GM12878 (cell line): ENCODE data around the gene CYP24A1. TPM values are rescaled to one million over a fixed set of nuclear protein-coding genes. Genes with fewer than 3 reads are reported as not detected.

Experiments
- ATAC-seq: fragments of 200-7000 bp; cut with Tn5 transposase; 3 replicates; pipeline ENCODE4 v1.9.1; 2020; ENCODE audit warnings: mild to moderate bottlenecking, moderate library complexity
- BruUV-seq: library from RNA; stranded (reverse); fragments of 400-500 nt; replicated peaks from 2 replicates; lab custom pipeline; 2021; lab: Mats Ljungman, UMichigan
- CTCF ChIA-PET: fragments of 300-600 bp; sonication (Branson Sonifier 250); formaldehyde crosslinking; extraction: SDS; loops from one replicate; lab custom pipeline; 2021; ENCODE audit warnings: inconsistent platforms; lab: Yijun Ruan, JAX
- POLR2A ChIA-PET: fragments of 350-600 bp; formaldehyde crosslinking; extraction: SDS; loops from one replicate; lab custom pipeline; 2021; ENCODE audit warnings: inconsistent platforms; lab: Charles Lee
- RAD21 ChIA-PET: fragments of 300-600 bp; sonication (Branson Sonifier 250); formaldehyde crosslinking; loops from one replicate; lab custom pipeline; 2023; ENCODE audit warnings: antibody characterized with exemption; ENCODE audit not compliant: unreplicated experiment; lab: Charles Lee
- SMC1A ChIA-PET: fragments of 300-600 bp; sonication (Branson Sonifier 250); formaldehyde crosslinking; loops from one replicate; lab custom pipeline; 2023; ENCODE audit not compliant: unreplicated experiment, uncharacterized antibody; lab: Charles Lee
- DNase-seq: peaks from one replicate; pipeline ENCODE4 v3.0.0-alpha.2; 2011; ENCODE audit warnings: low read depth, low spot score
- FAIRE-seq: peaks from 3 replicates; lab custom pipeline; 2011; peaks lifted over from hg19 to GRCh38; lab: Jason Lieb, UNC
- H2AFZ ChIP-seq: 2 replicates; pipeline ENCODE4 v1.6.0; 2011; ENCODE audit warnings: low read depth, low read length, control low read depth; ENCODE audit not compliant: control insufficient read depth
- H3K27ac ChIP-seq: 2 replicates; pipeline ENCODE4 v1.5.1; 2011; ENCODE audit warnings: control low read depth; ENCODE audit not compliant: control insufficient read depth, insufficient read depth
- H3K27me3 ChIP-seq, 2 experiments: replicated peaks in 1 of 2; 2 replicates each; pipeline versions ENCODE4 v1.6.0 to v1.6.1; 2011; ENCODE audit warnings: low read length in 1 of 2; ENCODE audit not compliant: control insufficient read depth in 2 of 2, insufficient read depth in 2 of 2
- H3K36me3 ChIP-seq, 2 experiments: 2 replicates each; pipeline ENCODE4 v1.5.1; 2011; ENCODE audit warnings: low read length in 1 of 2; ENCODE audit not compliant: control insufficient read depth in 2 of 2, insufficient read depth in 2 of 2
- H3K4me1 ChIP-seq: 2 replicates; pipeline ENCODE4 v1.6.1; 2011; ENCODE audit warnings: mild to moderate bottlenecking, low read length, moderate library complexity, mixed read lengths; ENCODE audit not compliant: control insufficient read depth, insufficient read depth
- H3K4me2 ChIP-seq: 2 replicates; pipeline ENCODE4 v1.6.0; 2011; ENCODE audit warnings: control low read depth; ENCODE audit not compliant: control insufficient read depth, insufficient read depth
- H3K4me3 ChIP-seq: fragments of 200-600 bp; sonication (generic); 2 replicates; pipeline ENCODE4 v1.5.1; 2016
- H3K79me2 ChIP-seq: 2 replicates; pipeline ENCODE4 v1.6.0; 2011; ENCODE audit warnings: low read length; ENCODE audit not compliant: control insufficient read depth, insufficient read depth
- H3K9ac ChIP-seq: 2 replicates; pipeline ENCODE4 v1.8.0; 2011; ENCODE audit warnings: low read length, control low read depth, mixed read lengths; ENCODE audit not compliant: control insufficient read depth, insufficient read depth
- H3K9me3 ChIP-seq: replicated peaks from 3 replicates; pipeline ENCODE4 v1.5.1; 2011; ENCODE audit warnings: mild to moderate bottlenecking, low read length; ENCODE audit not compliant: control insufficient read depth, insufficient read depth
- H4K20me1 ChIP-seq: 2 replicates; pipeline ENCODE4 v1.6.0; 2011; ENCODE audit not compliant: control insufficient read depth, insufficient read depth
- ETV6 ChIP-seq, 2 experiments: fragments of 450-650 bp in 1 of 2; IDR thresholded peaks in 1 of 2; conservative IDR thresholded peaks in 1 of 2; 2 replicates each; pipeline ENCODE4 v1.6.1; 2014; ENCODE audit warnings: antibody characterized with exemption in 1 of 2, borderline replicate concordance in 1 of 2, low read depth in 1 of 2, mild to moderate bottlenecking in 1 of 2, moderate library complexity in 1 of 2
- NFXL1 ChIP-seq: fragments of 450-650 bp; IDR thresholded peaks from 2 replicates; pipeline ENCODE4 v1.6.1; 2017; ENCODE audit warnings: antibody characterized with exemption, mild to moderate bottlenecking, borderline replicate concordance
- RCOR1 ChIP-seq: conservative IDR thresholded peaks from 2 replicates; pipeline ENCODE4 v1.6.1; 2012; ENCODE audit warnings: low read depth, low read length, improper control_type of control experiment
- SREBF2 ChIP-seq: IDR thresholded peaks from 2 replicates; pipeline ENCODE4 v1.6.1; 2012; ENCODE audit warnings: mild to moderate bottlenecking, low read length
- SUPT20H ChIP-seq: IDR thresholded peaks from 2 replicates; pipeline ENCODE4 v1.6.1; 2011; ENCODE audit warnings: low read depth, mild to moderate bottlenecking, low read length, moderate library complexity, borderline replicate concordance; ENCODE audit not compliant: control insufficient read depth
- TARDBP ChIP-seq: IDR thresholded peaks from 2 replicates; pipeline ENCODE4 v1.6.1; 2016; ENCODE audit warnings: borderline replicate concordance
- ZBTB40 ChIP-seq: fragments of 450-650 bp; IDR thresholded peaks from 2 replicates; pipeline ENCODE4 v1.6.1; 2016; ENCODE audit warnings: mild to moderate bottlenecking, moderate library complexity, borderline replicate concordance
- WGBS: methylation state at CpG from one replicate; pipeline ENCODE4 v1.1.6; 2016; ENCODE audit warnings: low lambda C conversion rate; ENCODE audit not compliant: insufficient replicate concordance, insufficient coverage; ENCODE audit errors: missing lambda C conversion rate; 5-methylcytosine and 5-hydroxymethylcytosine counted together
- in situ Hi-C: fragments of 300-500 bp; cut with MboI; formaldehyde crosslinking; loops from 9 replicates; pipeline ENCODE4 v1.14.3; 2018; ENCODE audit warnings: mixed read lengths
- intact Hi-C: fragments of 100-400 bp; cut with micrococcal nuclease; formaldehyde crosslinking; loops from one replicate; pipeline ENCODE4 v1.14.2; 2022; ENCODE audit not compliant: unreplicated experiment
- polyA plus RNA-seq, 11 experiments: library from polyadenylated mRNA; depleted of rRNA in 4 of 11; unstranded in 6 of 11; stranded (reverse) in 5 of 11; fragments of >200 nt; fragmentation: Nextera tagmentation in 4 of 11; fragmentation: Illumina TruSeq in 1 of 11; extraction: Ambion mirVana in 4 of 11; extraction: Trizol in 1 of 11; gene quantifications; 1 replicate in 1 of 11; 2 replicates in 10 of 11; pipeline versions ENCODE4 v1.2.1 to v1.2.3, GENCODE V29; 2011 to 2016; ENCODE audit warnings: inconsistent platforms in 2 of 11, missing spikeins in 2 of 11, low read depth in 1 of 11
- total RNA-seq, 4 experiments: library from RNA; depleted of rRNA in 3 of 4; stranded (reverse); fragments of >200 nt in 3 of 4; fragmentation: Illumina TruSeq in 1 of 4; extraction: Trizol in 1 of 4; gene quantifications; 2 replicates each; pipeline versions ENCODE4 v1.2.1 to v1.2.3, GENCODE V29; 2013 to 2021
- TF ChIP-seq, protein P1 (sequence below): IDR thresholded peaks from 2 replicates; pipeline ENCODE4 v1.6.1; 2011; ENCODE audit warnings: mild to moderate bottlenecking, low read depth, low read length, moderate library complexity; ENCODE audit not compliant: insufficient replicate concordance

CYP24A1 gene
- total and polyA plus RNA-seq, 10 of the 15 experiments (the other 5 are each of a cell fraction or from before 2014, with no cell fraction given): 0.69 TPM; not detected in 9

- no peak for DNase-seq
- H3K4me2 ChIP-seq: no peak overlapping the region
- no peak overlapping the region for H3K4me3 ChIP-seq
- SMC1A ChIA-PET: no interaction called here
- no TSS peak for BruUV-seq
- no peaks in the 10 kb centered on the region for H3K79me2 ChIP-seq
- H4K20me1 ChIP-seq: no peaks in the 10 kb centered on the region
- no peaks in the 10 kb centered on the region for H3K36me3 ChIP-seq
- H3K27ac ChIP-seq: no peak overlapping the region
- no peak for ATAC-seq
- RAD21 ChIA-PET: no interaction called here
- H3K27me3 ChIP-seq: no peaks in the 10 kb centered on the region
- WGBS: 52% methylated on average over 1 of the region's 1 CpG
- H3K9me3 ChIP-seq: no peaks in the 10 kb centered on the region; the same call in 2 of the 3 replicates
- FAIRE-seq: no peak
- in situ Hi-C loops: no loop called here
- POLR2A ChIA-PET: no interaction called here
- TF ChIP-seq SREBF2: no peak
- 0 out of 4 replicates have a peak, but pooled peaks of 1 of the 2 experiments have one; percentile 44 for TF ChIP-seq ETV6 (conservative IDR thresholded peaks at IDR 0.05 in 1 of 2, IDR thresholded peaks at IDR 0.05 in 1 of 2; ENCODE audit: borderline replicate concordance in 1 of 2, low read depth in 1 of 2)
- TF ChIP-seq NFXL1: 0 out of 2 replicates have a peak, but pooled peaks have one; percentile 5
- TF ChIP-seq, all 136 proteins: peak for 2
- CTCF ChIA-PET: interaction anchor here (1.0 kb wide), 1 partner anchor 42 kb away, joined by 4 read pairs; no protein-coding TSS in a partner anchor
- intact Hi-C loops: no loop called here
- Histone ChIP-seq H2AFZ (no peak overlapping the region), H3K4me1 (no peaks in the 10 kb centered on the region), H3K9ac (no peak overlapping the region)
Observed at GRCh38 chr20:54146672-54147071, 27.1 kb downstream of the CYP24A1 start.

GRCh38 chr20:54144847-54145414, 28.9 kb downstream of the CYP24A1 start:
- RAD21 ChIA-PET: no interaction called here
- H3K4me2 ChIP-seq: no peak overlapping the region
- H3K79me2 ChIP-seq: no peaks in the 10 kb centered on the region
- CTCF ChIA-PET: interaction anchor here (1.1 to 1.3 kb wide), 3 partner anchors 18 to 49 kb away, joined by 3 to 4 read pairs (median 3); no protein-coding TSS in a partner anchor
- no peak overlapping the region for H2AFZ ChIP-seq
- ATAC-seq: no peak
- no peak for FAIRE-seq
- POLR2A ChIA-PET: interaction anchor here (0.7 kb wide), 1 partner anchor 1797 kb away, joined by 7 read pairs; no protein-coding TSS in a partner anchor
- H3K36me3 ChIP-seq: no peaks in the 10 kb centered on the region
- H3K9ac ChIP-seq: no peak overlapping the region
- no TSS peak for BruUV-seq
- in situ Hi-C loops (no loop called here), intact Hi-C loops (no loop called here)
- whole genome bisulfite sequencing: 53% methylated on average over 6 of the region's 6 CpGs
- no peaks in the 10 kb centered on the region for H4K20me1 ChIP-seq
- H3K27me3 ChIP-seq: no peaks in the 10 kb centered on the region
- H3K4me3 ChIP-seq: no peak overlapping the region
- no peak for DNase-seq
- SMC1A ChIA-PET: no interaction called here
- H3K4me1 ChIP-seq: no peaks in the 10 kb centered on the region
- H3K27ac ChIP-seq: no peak overlapping the region
- H3K9me3 ChIP-seq: no peaks in the 10 kb centered on the region; the same call in 2 of the 3 replicates
- TF ChIP-seq, protein P1, sequence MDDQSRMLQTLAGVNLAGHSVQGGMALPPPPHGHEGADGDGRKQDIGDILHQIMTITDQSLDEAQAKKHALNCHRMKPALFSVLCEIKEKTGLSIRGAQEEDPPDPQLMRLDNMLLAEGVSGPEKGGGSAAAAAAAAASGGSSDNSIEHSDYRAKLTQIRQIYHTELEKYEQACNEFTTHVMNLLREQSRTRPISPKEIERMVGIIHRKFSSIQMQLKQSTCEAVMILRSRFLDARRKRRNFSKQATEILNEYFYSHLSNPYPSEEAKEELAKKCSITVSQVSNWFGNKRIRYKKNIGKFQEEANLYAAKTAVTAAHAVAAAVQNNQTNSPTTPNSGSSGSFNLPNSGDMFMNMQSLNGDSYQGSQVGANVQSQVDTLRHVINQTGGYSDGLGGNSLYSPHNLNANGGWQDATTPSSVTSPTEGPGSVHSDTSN: no peak
- peak; percentile 53; the same call in 1 of the 2 replicates for TF ChIP-seq NFXL1
- TF ChIP-seq SUPT20H: no peak
- no peak for TF ChIP-seq TARDBP
- TF ChIP-seq ZBTB40: no peak
- no peak for TF ChIP-seq RCOR1
- TF ChIP-seq ETV6 (conservative IDR thresholded peaks at IDR 0.05 in 1 of 2, IDR thresholded peaks at IDR 0.05 in 1 of 2; ENCODE audit: borderline replicate concordance in 1 of 2, low read depth in 1 of 2): peak in 1 of 2 experiments; percentile 78; a peak in 2 of 4 replicates
